HUDEP-2 (cell line): ENCODE measurements around the gene ZNF106.

Experiments
- DNase-seq, 76 experiments: peaks; one replicate each; lab custom pipeline; 2025; ENCODE audit not compliant: unreplicated experiment in 76 of 76; lab: John Stamatoyannopoulos, UW

The ZNF106 gene

GRCh38 chr15:42373936-42374335, 117.0 kb downstream of the ZNF106 start:
- DNase-seq = no peak

DNA sequence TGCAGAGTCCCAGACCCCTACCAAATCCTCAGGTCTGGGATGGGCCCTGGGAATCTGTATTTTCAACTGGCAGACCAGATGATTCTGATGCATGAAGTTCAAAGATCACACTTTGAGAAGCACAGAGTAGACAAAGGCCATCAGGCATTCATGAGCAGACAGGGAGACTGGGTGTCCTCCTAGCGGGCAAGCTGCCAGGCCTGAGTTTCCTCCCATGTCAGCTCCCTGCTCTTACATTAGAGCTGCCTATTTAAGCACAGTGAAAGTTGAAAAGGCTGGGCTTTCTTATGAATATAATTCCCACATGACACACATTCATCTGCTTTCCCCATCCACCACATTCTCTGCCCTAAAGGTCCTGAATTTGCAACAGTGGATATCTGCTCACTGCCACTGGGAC, 117.7 kb downstream of the ZNF106 start:
- peak in 15 of 76 experiments; percentile 1 to 38 (median 8) for DNase-seq

DNA sequence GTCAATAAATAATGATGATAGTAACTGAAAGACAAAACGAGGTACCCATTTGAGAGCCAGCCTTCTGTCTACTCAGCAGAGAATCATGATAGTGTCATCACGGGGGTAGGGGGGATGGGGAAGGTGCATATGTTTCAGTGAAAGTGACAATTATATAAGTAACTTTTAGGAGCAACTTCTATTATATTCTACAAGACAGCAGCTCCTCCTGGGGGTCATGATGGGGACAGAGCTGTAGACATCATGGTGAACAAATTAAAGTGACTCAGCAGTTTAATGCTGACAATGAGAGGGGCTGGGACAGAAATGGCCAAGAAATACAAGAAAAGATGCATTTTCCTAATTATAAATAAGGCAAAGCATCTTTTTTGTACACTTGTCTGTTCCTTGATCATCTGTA, 119.8 kb downstream of the ZNF106 start:
- peak in 7 of 76 experiments; percentile 3 to 41 (median 27) for DNase-seq

DNA sequence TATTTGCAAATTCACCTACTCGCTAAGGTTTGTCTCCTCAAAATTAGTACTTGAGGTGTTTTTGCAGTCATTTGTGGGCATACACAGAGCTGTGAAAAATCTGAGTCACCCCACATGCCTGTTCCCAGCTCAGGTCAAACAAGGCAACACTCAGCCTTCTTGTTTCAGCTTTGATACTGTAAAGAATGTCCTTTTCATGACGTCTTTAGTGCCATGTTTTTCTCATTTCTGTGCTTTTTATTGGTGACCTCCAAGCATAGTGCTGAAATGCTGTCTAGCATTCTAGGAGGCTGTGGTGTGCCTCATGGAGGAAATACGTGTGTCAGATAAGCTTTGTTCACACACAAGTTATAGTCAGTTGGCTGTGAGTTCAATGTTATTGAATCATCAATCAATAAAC, 122.8 kb downstream of the ZNF106 start:
- DNase-seq = no peak

DNA sequence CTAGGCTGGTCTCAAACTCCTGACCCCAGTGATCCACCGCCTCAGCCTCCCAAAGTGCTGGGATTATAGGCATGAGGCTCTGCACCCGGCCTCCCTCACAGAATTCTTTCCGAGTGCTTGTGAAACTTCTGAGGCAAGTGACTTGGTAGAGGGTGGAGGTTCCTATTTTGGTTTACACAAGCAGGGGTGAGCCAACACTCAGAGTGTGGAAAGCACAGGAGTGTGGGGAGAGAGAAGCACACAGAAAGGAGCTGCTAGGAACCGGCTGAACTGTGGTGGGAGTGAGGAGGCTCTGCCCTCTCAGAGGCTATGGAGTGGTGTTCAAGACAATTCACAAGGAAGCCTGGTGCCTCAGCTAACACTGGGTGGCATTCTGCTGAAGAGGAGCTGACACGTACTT, 123.9 kb downstream of the ZNF106 start:
- no peak for DNase-seq

GRCh38 chr15:42365921-42366550, 124.9 kb downstream of the ZNF106 start:
- no peak for DNase-seq

GRCh38 chr15:42364529-42364928, 126.4 kb downstream of the ZNF106 start:
- no peak for DNase-seq

DNA sequence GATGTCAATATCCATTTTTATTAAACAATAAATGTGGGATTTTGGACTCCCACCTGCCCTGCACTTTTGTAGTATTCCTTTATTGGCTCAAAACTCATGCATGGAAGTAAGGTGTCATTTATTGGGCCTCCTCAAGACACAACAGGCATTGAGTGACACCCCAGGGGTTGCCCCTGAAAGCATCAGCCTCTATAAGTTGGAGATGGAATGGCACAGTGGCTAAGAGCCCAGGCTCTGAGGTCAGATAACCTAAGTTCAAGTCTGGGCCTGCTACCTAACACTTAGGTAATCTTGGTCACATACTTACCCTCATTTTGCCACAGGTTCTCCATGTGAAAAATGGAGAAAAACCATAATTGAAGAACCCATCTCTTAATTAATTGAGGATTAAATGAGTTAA, 127.0 kb downstream of the ZNF106 start:
- no peak for DNase-seq

DNA sequence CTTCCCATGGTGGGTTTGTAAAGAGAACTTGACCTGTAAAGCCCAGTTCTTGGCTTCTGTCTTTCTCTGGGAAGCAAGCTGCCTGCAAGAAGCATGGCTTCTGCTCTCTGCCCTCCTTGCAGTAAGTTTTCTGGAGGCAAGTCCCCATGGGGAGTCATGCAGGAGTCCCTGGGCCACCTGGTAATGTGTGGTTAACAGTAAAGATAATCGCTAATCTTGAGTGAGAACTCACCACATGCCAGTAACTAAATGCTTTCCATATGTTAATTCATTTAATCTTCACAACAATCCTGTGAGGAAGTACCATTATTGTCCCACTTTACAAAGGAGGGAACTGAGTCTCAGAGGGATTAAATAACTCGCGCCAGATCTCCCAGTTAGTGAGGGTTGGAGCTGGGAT, 127.5 kb downstream of the ZNF106 start:
- no peak for DNase-seq
